ENCODE results near the gene RASGRP4. TPM values are rescaled to one million over a fixed set of nuclear protein-coding genes. Genes with fewer than 3 reads are reported as not detected.

RASGRP4 gene
- total and polyA plus RNA-seq, 2 donors from 2014 or later = 0.80 to 3.6 TPM

DNA sequence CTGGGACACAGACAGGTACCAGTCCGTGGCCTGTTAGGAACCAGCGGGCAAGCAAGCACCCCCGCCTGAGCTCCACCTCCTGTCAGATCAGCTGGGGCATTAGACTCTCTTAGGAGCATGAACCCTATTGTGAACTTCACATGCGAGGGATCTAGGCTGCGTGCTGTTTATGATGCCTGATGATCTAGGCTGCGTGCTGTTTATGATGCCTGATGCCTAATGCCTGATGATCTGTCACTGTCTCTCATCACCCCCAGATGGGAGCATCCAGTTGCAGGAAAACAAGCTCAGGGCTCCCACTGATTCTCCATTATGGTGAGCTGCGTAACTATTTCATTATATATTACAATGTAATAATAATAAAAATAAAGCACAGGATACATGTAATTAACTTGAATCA, 3.6 kb downstream of the RASGRP4 start:
- no peak for FAIRE-seq
- peaks cover 0 to 5% (median 0%) of the 10 kb centered on the region in 3 donors for H3K4me1 ChIP-seq (ENCODE audit: control insufficient read depth in 2 of 3, insufficient read depth in 2 of 3, low read depth in 1 of 3, low read length in 3 of 3)
- no peaks in the 10 kb centered on the region for H3K27me3 ChIP-seq (ENCODE audit: control insufficient read depth, insufficient read depth, low read length)
- no peak overlapping the region for H3K4me3 ChIP-seq (ENCODE audit: low read length in 3 of 3)
- no peak for DNase-seq
- no peak overlapping the region for H3K9ac ChIP-seq (ENCODE audit: low read length in 3 of 3)
- H3K9me3 ChIP-seq (ENCODE audit: control insufficient read depth in 2 of 3, insufficient read depth in 1 of 3, low read length in 3 of 3) = no peaks in the 10 kb centered on the region
- no peaks in the 10 kb centered on the region for H3K36me3 ChIP-seq (ENCODE audit: control insufficient read depth in 2 of 3, insufficient read depth in 3 of 3, low read length in 3 of 3)
- no peak overlapping the region for H3K27ac ChIP-seq (ENCODE audit: low read depth in 2 of 2, low read length in 2 of 2)
- intact Hi-C loops (cut with DNase I) = no loop called here
- TF ChIP-seq, protein P1, sequence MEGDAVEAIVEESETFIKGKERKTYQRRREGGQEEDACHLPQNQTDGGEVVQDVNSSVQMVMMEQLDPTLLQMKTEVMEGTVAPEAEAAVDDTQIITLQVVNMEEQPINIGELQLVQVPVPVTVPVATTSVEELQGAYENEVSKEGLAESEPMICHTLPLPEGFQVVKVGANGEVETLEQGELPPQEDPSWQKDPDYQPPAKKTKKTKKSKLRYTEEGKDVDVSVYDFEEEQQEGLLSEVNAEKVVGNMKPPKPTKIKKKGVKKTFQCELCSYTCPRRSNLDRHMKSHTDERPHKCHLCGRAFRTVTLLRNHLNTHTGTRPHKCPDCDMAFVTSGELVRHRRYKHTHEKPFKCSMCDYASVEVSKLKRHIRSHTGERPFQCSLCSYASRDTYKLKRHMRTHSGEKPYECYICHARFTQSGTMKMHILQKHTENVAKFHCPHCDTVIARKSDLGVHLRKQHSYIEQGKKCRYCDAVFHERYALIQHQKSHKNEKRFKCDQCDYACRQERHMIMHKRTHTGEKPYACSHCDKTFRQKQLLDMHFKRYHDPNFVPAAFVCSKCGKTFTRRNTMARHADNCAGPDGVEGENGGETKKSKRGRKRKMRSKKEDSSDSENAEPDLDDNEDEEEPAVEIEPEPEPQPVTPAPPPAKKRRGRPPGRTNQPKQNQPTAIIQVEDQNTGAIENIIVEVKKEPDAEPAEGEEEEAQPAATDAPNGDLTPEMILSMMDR (IDR thresholded peaks at IDR 0.05; ENCODE audit: borderline replicate concordance, extremely low read depth, insufficient read depth) = no peak

DNA sequence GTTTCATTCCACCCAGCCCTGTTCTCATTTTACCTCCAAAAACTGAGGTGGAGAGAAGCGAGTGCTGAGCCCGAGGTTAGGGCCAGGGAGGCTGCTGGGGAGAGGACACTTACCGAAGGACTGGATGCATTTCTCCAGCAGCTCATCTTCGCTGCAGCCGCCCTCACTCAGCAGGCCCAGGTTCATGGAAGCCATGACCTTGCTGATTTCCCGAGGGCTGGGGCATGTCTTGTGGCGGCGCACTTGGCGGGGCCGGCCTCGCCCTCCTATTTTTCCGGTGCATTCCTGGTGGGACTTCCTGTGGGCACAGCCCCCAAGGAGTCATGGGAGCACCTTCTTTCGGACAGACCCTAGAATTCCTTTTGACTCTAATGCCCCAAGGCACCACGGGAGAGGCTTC, 4.2 kb downstream of the RASGRP4 start:
- no peaks in the 10 kb centered on the region for H3K9me3 ChIP-seq (ENCODE audit: control insufficient read depth in 2 of 3, insufficient read depth in 1 of 3, low read length in 3 of 3)
- DNase-seq (no peak), FAIRE-seq (no peak)
- TF ChIP-seq, protein P1 (IDR thresholded peaks at IDR 0.05; ENCODE audit: borderline replicate concordance, extremely low read depth, insufficient read depth) = no peak
- H3K9ac ChIP-seq (ENCODE audit: low read length in 3 of 3) = no peak overlapping the region
- H3K27ac ChIP-seq (ENCODE audit: low read depth in 2 of 2, low read length in 2 of 2) = no peak overlapping the region
- intact Hi-C loops (cut with DNase I) = no loop called here
- H3K4me3 ChIP-seq (ENCODE audit: low read length in 3 of 3) = no peak overlapping the region
- H3K36me3 ChIP-seq (ENCODE audit: control insufficient read depth in 2 of 3, insufficient read depth in 3 of 3, low read length in 3 of 3) = no peaks in the 10 kb centered on the region
- H3K4me1 ChIP-seq (ENCODE audit: control insufficient read depth in 2 of 3, insufficient read depth in 2 of 3, low read depth in 1 of 3, low read length in 3 of 3) = peaks cover 0 to 5% (median 0%) of the 10 kb centered on the region in 3 donors
- no peaks in the 10 kb centered on the region for H3K27me3 ChIP-seq (ENCODE audit: control insufficient read depth, insufficient read depth, low read length)

DNA sequence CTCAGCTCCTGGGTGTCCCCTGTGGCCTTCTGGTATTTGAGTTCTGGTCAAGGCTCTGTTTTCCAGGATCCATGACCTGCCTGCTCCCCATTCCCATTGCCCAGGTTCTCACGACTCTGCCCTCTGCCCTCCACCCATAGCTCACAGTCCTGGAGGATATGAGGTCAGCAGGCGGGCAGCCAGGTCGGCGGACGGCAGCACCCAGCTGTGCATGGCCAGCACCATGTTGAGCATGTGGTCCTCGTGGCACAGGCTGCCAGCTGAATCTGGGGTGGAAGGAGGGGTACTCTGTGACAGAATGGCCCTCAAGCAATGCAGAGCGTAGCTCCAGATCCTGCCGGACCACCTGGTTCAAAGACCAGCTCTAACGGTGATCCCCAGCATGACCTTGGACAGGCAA, 5.1 kb downstream of the RASGRP4 start:
- H3K36me3 ChIP-seq (ENCODE audit: control insufficient read depth in 2 of 3, insufficient read depth in 3 of 3, low read length in 3 of 3) = no peaks in the 10 kb centered on the region

More for the DNA sequence above, 5.1 kb downstream of the RASGRP4 start:
- no peak overlapping the region for H3K4me3 ChIP-seq (ENCODE audit: low read length in 3 of 3)
- DNase-seq = peak in 1 of 5 donors; percentile 68
- intact Hi-C loops (cut with DNase I) = no loop called here
- TF ChIP-seq, protein P1 (IDR thresholded peaks at IDR 0.05; ENCODE audit: borderline replicate concordance, extremely low read depth, insufficient read depth) = no peak
- no peak for FAIRE-seq
- no peaks in the 10 kb centered on the region for H3K27me3 ChIP-seq (ENCODE audit: control insufficient read depth, insufficient read depth, low read length)
- peaks cover 0 to 5% (median 0%) of the 10 kb centered on the region in 3 donors for H3K4me1 ChIP-seq (ENCODE audit: control insufficient read depth in 2 of 3, insufficient read depth in 2 of 3, low read depth in 1 of 3, low read length in 3 of 3)
- H3K9ac ChIP-seq (ENCODE audit: low read length in 3 of 3) = no peak overlapping the region
- H3K9me3 ChIP-seq (ENCODE audit: control insufficient read depth in 2 of 3, insufficient read depth in 1 of 3, low read length in 3 of 3) = no peaks in the 10 kb centered on the region
- H3K27ac ChIP-seq (ENCODE audit: low read depth in 2 of 2, low read length in 2 of 2) = no peak overlapping the region

All from kidney (tissue), 14 donors.